HepG2 (cell line): Measurements from ENCODE around the gene FAM83G. TPM values are rescaled to one million over a fixed set of nuclear protein-coding genes. Genes with fewer than 3 reads are reported as not detected.
A peak's percentile ranks its signal among the peaks of the same experiment; 100 is the strongest.

Source experiments
- ARID4A ChIP-seq: sonication (generic); formaldehyde crosslinking; IDR thresholded peaks from 2 replicates; pipeline ENCODE4 v1.5.0; 2020; ENCODE audit warnings: mild to moderate bottlenecking, missing genetic modification reagents, borderline replicate concordance
- FOXP4 ChIP-seq: sonication (generic); formaldehyde crosslinking; IDR thresholded peaks from 2 replicates; pipeline ENCODE4 v1.4.0; 2020; ENCODE audit warnings: missing genetic modification reagents
- HMGXB3 ChIP-seq: sonication (generic); formaldehyde crosslinking; IDR thresholded peaks from 2 replicates; pipeline ENCODE4 v1.4.0; 2020; ENCODE audit warnings: missing genetic modification reagents, borderline replicate concordance
- HOXA3 ChIP-seq: sonication (generic); formaldehyde crosslinking; IDR thresholded peaks from 2 replicates; pipeline ENCODE4 v1.5.0; 2020; ENCODE audit warnings: missing genetic modification reagents
- HOXA5 ChIP-seq: sonication (generic); formaldehyde crosslinking; IDR thresholded peaks from 2 replicates; pipeline ENCODE4 v1.4.0; 2020; ENCODE audit warnings: missing genetic modification reagents
- REPIN1 ChIP-seq: sonication (generic); formaldehyde crosslinking; IDR thresholded peaks from 2 replicates; pipeline ENCODE4 v1.8.0; 2022; ENCODE audit warnings: missing genetic modification reagents, low read depth, mild to moderate bottlenecking, borderline replicate concordance
- SKIL ChIP-seq: sonication (generic); formaldehyde crosslinking; IDR thresholded peaks from 2 replicates; pipeline ENCODE4 v1.8.0; 2022; ENCODE audit warnings: missing genetic modification reagents, mild to moderate bottlenecking, moderate library complexity, borderline replicate concordance
- TARDBP ChIP-seq: sonication (generic); formaldehyde crosslinking; IDR thresholded peaks from 2 replicates; pipeline ENCODE4 v1.8.0; 2022; ENCODE audit warnings: mild to moderate bottlenecking, missing genetic modification reagents
- XRCC5 ChIP-seq: fragments of 200-400 bp; formaldehyde crosslinking; optimal IDR thresholded peaks from 2 replicates; pipeline ENCODE3; 2017; ENCODE audit warnings: mild to moderate bottlenecking, low read length
- ZFP90 ChIP-seq: sonication (generic); formaldehyde crosslinking; IDR thresholded peaks from 2 replicates; pipeline ENCODE4 v1.8.0; 2022; ENCODE audit warnings: missing genetic modification reagents, mild to moderate bottlenecking, inconsistent platforms, borderline replicate concordance
- ZNF256 ChIP-seq: sonication (generic); formaldehyde crosslinking; conservative IDR thresholded peaks from 2 replicates; pipeline ENCODE4 v1.4.0; 2020; ENCODE audit warnings: missing genetic modification reagents
- ZNF513 ChIP-seq: sonication (generic); formaldehyde crosslinking; conservative IDR thresholded peaks from 2 replicates; pipeline ENCODE4 v1.5.0; 2020; ENCODE audit warnings: missing genetic modification reagents
- ZSCAN31 ChIP-seq: sonication (generic); formaldehyde crosslinking; IDR thresholded peaks from 2 replicates; pipeline ENCODE4 v1.5.0; 2020; ENCODE audit warnings: low read depth, mild to moderate bottlenecking, missing genetic modification reagents
- polyA plus RNA-seq, 8 experiments: library from polyadenylated mRNA; depleted of rRNA in 3 of 8; stranded (reverse) in 7 of 8; unstranded in 1 of 8; fragments of >200 nt; fragmentation: Illumina TruSeq in 4 of 8; extraction: Trizol in 4 of 8; gene quantifications; 2 replicates each; pipeline versions ENCODE4 v1.2.1 to v1.2.3, GENCODE V29; 2011 to 2016; ENCODE audit warnings: low read depth in 4 of 8, missing spikeins in 1 of 8, mixed read lengths in 1 of 8; ENCODE audit not compliant: insufficient read depth in 1 of 8
- total RNA-seq, 5 experiments: library from RNA; depleted of rRNA; stranded (reverse); fragments of >200 nt; fragmentation: Illumina TruSeq; extraction: Trizol; gene quantifications; 2 replicates each; pipeline ENCODE4 v1.2.3, GENCODE V29; 2016; ENCODE audit warnings: low read depth in 1 of 5

FAM83G gene
- total and polyA plus RNA-seq, 2 of the 13 experiments (the other 11 are each of a cell fraction or from before 2014, with no cell fraction given): 13.7 to 18.6 TPM

- peak; percentile 89 for TF ChIP-seq FOXP4
- peak; percentile 82; the same call in 1 of the 2 replicates for TF ChIP-seq TARDBP
- no peak for TF ChIP-seq XRCC5
- peak; percentile 69; the same call in 1 of the 2 replicates for TF ChIP-seq SKIL (CRISPR knock-in tag)
- TF ChIP-seq HMGXB3 (CRISPR knock-in tag): no peak
- peak; percentile 48; the same call in 1 of the 2 replicates for TF ChIP-seq ARID4A (CRISPR knock-in tag)
- TF ChIP-seq REPIN1 (CRISPR knock-in tag): 0 out of 2 replicates have a peak, but pooled peaks have one; percentile 14
- TF ChIP-seq ZNF513 (CRISPR knock-in tag): 0 out of 2 replicates have a peak, but pooled peaks have one; percentile 45
- TF ChIP-seq HOXA3 (CRISPR knock-in tag): peak; percentile 86
- 0 out of 2 replicates have a peak, but pooled peaks have one; percentile 40 for TF ChIP-seq HOXA5
- TF ChIP-seq ZNF256 (CRISPR knock-in tag): no peak
- 0 out of 2 replicates have a peak, but pooled peaks have one; percentile 41 for TF ChIP-seq ZSCAN31 (CRISPR knock-in tag)
- TF ChIP-seq ZFP90 (CRISPR knock-in tag): no peak
These were observed 1.3 kb upstream of the FAM83G start (continued) for GRCh38 chr17:19005789-19006430.
